Measurements from ENCODE around the gene NRXN3.

DNA sequence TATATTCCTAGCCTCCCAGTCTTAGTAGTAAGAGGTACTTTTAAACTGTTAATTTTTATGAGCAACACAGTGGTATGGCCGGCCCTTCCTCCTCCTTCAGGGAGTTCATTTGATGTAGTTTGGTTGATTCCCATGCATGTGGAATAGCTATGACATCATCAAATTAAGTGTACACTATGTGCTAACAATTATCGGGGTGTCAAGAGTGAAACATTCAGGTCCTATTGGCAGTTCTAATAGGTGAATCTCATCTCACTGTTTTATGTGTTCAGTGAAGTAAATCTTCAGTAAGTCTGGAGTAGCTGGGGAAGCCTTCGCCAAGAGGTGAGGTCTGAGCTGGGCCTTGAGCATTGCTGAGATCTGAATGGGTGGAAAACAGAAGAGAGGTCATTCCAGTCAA is 1384.6 kb downstream of the NRXN3 start:
- TF ChIP-seq EZH2 (IDR thresholded peaks at IDR 0.05; ENCODE audit: borderline replicate concordance) (no peak), EZH2phosphoT487 (IDR thresholded peaks at IDR 0.05; ENCODE audit: low read depth, severe bottlenecking, unreplicated experiment) (no peak)
- TF ChIP-seq, protein P1, sequence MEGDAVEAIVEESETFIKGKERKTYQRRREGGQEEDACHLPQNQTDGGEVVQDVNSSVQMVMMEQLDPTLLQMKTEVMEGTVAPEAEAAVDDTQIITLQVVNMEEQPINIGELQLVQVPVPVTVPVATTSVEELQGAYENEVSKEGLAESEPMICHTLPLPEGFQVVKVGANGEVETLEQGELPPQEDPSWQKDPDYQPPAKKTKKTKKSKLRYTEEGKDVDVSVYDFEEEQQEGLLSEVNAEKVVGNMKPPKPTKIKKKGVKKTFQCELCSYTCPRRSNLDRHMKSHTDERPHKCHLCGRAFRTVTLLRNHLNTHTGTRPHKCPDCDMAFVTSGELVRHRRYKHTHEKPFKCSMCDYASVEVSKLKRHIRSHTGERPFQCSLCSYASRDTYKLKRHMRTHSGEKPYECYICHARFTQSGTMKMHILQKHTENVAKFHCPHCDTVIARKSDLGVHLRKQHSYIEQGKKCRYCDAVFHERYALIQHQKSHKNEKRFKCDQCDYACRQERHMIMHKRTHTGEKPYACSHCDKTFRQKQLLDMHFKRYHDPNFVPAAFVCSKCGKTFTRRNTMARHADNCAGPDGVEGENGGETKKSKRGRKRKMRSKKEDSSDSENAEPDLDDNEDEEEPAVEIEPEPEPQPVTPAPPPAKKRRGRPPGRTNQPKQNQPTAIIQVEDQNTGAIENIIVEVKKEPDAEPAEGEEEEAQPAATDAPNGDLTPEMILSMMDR (IDR thresholded peaks at IDR 0.05; ENCODE audit: poor library complexity), result no peak
